Activated CD4-positive, alpha-beta T cell treated with anti-CD3 and anti-CD28 coated beads, Interleukin-10, Interleukin-2, amounts not matched to agents 100 ng/mL and 50 ng/mL, durations not matched to agents 16 hours and 8 hours (primary cell): ENCODE measurements around the gene NEK5.
"Not testable (repeated sequence)": the region's sequence is repeated elsewhere in the genome, so short reads cannot be mapped to it uniquely, and the experiment has no call there.

ENCODE experiments used
- DNase-seq: peaks from one replicate; pipeline ENCODE4 v3.0.0-alpha.2; 2020

NEK5 gene

DNA sequence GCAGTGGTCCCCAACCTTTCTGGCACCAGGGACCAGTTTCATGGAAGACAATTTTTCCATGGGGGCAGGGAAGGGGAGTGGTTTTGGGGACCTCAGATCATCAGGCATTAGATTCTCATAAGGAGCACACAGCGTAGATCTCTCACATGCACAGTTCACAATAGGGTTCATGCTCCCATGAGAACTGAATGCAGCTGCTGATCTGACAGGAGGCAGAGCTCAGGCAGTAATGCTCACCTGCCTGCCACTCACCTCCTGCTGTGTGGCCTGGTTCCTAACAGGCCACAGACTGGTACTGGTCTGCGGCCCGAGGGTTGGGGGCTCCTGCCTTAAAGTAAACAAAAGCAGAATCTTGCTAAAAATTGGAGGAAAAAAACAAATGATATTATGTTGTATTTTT, 67.8 kb downstream of the NEK5 start:
- not testable (repeated sequence) for DNase-seq

DNA sequence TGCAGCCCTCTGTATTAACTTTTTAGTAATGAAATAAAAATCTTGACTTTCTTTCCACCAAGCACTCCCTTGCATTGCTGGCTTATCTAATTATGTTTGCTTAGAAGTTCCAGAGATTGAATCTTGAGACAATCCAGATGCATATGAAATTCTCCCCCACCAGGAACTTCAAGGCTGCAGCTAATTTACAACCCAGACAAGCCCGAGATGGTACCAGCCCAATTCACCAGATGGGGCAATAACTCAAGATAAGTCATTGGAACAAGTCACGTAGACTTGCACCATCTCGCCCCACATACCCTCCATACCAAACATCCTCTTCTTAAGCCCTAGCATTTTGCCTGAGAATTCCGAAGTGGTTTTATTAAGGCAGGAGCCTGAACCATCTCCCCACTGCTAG, 75.4 kb downstream of the NEK5 start:
- no peak for DNase-seq

DNA sequence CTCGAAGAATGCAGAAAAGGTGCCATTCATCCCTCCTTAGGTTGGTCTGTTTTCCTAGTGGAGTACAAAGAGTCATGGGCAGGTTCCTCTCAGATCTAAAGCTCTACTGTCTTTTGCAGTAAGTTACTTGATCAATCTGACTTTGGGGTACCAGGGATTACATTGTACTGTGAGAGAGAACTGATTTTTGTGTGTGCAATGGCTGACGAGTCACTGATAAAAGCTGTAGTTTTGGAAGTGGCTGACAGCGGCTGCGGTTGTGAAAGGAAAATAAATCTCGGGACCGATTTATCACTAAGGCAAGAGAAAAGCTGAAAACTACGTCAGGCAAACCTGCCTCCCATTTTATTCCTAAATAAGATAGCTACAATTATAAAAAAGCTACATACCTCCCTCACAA, 77.5 kb downstream of the NEK5 start:
- no peak for DNase-seq

DNA sequence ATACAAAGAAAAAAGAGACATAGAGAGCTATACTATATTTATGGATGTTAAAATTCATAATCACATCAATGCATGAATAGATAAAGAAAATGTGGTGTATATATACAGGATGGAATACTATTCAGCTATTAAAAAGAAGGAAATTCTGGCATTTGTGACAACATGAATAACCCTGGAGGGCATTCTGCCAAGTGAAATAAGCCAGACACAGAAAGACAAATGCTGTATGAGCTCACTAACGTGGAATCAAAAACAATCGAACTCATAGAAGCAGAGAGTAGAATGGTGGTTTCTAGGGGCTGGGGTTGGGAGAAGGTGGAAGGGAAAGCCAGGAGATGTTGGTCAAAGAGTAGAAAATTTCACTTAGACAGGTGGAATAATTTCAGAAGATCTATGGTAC, 80.4 kb downstream of the NEK5 start:
- DNase-seq = no peak

DNA sequence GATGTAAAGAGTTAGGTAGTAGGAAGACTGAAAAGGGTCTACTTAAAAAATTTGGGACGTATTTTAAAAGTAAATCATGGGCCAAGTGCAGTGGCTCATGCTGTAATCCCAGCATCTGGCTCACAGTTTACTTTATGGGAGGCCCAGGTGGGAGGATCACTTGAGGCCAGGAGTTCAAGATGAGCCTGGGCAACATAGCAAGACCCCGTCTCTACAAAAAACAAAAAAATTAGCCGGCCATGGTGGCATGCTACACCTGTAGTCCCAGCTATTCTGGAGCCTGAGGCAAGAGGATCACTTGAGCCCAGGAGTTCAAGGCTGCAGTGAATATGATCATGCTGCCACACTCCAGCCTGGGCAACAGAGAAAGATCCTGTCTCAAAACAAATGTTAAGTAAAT, 81.4 kb downstream of the NEK5 start:
- no peak for DNase-seq

DNA sequence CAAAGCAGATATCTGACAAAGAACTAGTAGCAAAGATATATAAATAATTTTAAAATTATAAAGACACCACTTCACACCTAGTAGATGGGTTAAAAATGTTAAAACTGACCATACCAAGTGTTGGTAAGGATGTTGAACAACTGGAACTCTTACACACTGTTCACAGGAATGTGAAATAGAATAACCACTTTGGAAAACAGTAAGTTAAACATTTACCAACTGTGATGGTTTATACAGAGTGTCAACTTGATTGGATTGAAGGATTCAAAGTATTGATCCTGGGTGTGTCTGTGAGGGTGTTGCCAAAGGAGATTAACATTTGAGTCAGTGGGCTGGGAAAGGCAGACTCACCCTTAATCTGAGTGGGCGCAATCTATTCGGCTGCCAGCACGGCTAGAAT, 85.2 kb downstream of the NEK5 start:
- DNase-seq = no peak

DNA sequence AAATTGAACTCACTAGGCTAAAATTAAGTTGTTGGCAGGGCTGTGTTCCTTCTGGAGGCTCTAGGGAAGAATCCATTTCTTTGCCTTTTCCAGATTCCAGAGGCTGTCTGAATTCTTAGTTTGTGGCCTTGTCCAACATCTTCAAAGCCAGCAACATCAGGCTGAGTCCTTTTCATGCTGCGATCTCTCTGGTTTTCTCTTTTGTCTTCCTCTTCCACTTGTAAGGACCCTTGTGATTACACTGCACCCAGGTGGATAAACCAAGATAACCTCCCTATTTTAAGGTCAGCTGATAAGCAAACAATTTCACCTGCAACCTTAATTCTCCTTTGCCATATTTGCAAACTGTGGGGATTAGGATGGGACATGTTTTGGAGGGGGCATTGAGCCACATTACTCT, 92.8 kb downstream of the NEK5 start:
- no peak for DNase-seq

DNA sequence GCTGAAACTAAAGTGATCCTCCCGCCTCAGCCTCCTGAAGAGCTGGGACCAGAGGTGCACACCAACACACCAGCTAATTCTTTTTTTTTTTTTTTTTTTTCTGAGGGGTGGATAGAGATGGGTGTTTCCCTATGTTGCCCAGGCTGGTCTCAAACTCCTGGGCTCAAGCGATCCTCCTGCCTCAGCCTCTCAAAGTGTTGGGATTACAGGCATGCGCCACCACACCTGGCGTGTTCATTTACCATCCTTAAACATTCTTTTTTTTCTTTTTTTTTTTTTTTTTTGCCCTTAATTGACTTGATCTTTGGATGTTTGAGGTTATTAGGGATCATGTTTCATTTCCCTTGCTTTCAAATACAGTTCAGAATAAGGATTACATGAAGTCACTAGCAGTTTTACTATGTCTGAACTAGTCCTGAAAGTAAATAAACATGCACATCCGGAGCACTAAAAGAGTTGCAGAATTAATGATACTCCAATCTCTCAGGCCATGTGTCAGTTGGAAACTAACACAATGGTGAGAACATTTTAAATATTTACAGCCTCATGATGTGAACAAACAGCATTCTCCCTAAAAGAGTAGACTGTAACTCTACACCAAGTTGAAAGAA, 94.2 kb downstream of the NEK5 start:
- no peak for DNase-seq

DNA sequence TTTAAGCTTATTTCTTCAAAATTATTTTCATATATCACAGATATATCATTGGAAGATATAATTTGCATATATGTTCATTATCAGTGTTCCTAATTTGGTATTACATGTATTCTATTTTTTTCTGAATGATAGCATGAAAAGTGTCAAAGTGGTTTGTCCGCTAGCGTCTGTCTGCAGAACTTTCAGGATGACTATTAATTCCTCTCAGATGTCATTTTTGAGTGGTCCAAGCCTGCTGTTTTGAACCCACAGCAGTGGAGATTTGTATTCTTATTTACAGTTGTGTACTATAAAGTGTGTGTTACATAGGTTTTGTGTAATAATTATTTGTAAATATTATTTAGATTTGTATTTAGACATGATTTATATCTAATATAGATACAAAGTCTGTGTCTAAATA, 95.8 kb downstream of the NEK5 start:
- DNase-seq = no peak

DNA sequence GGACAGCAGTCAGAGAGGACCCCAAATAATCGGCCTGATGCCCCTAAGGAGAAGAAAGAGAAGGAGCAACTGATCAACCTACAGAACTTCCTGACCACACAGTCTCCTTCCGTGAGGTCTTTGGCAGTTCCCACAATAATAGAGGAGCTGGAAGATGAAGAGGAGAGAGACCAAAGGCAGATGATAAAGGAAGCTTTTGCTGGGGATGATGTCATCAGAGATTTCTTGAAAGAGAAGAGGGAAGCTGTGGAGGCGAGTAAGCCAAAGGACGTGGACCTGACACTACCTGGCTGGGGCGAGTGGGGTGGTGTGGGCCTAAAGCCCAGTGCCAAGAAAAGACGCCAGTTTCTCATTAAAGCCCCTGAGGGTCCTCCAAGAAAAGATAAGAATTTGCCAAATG, 98.5 kb downstream of the NEK5 start:
- DNase-seq = not testable (repeated sequence)

DNA sequence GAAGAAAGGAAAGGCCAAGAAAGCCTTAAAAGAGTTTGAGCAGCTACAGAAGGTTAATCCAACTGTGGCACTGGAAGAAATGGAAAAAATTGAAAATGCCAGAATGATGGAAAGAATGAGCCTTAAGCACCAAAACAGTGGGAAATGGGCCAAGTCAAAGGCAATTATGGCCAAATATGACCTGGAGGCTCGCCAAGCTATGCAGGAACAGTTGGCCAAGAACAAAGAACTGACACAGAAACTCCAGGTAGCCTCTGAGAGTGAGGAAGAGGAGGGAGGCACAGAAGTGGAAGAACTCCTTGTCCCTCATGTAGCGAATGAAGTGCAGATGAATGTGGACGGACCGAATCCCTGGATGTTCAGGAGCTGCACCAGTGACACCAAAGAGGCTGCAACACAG, 99.3 kb downstream of the NEK5 start:
- DNase-seq = no peak

DNA sequence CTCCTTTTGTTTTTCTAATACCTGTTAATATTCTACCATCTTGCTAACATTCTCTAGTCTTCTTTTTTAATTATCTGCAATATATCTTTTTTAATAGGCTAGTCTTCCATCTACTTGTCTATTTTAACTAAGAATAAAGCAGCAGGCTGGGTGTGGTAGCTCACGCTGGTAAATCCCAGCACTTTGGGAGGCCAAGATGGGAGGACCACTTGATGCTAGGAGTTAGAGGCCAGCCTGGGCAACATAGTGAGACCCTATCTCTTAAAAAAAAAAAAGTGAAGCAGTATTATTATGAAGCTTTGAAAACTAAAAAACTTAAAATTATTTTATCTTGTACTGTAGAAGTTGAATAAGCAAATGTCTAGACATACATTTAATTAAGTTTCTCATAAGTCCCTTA, 101.0 kb downstream of the NEK5 start:
- DNase-seq = no peak

DNA sequence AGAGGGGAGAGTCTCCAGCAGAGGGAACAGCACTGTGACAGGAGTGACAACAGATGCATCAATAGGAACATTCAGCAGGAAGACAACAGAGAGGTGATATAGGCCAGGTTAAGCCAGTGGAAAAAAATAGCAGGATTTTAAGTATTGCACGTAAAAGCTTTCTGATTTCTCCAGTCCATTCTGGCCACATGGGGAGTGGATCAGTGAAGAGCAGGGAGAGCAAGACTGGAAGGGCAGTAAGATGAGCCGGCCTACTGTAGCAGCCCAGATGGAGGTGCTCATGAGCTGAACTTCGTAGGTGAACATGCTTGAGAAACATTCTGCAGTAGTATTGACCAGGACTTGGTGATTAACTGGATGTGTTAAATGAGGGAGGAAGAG, 102.6 kb downstream of the NEK5 start:
- no peak for DNase-seq

DNA sequence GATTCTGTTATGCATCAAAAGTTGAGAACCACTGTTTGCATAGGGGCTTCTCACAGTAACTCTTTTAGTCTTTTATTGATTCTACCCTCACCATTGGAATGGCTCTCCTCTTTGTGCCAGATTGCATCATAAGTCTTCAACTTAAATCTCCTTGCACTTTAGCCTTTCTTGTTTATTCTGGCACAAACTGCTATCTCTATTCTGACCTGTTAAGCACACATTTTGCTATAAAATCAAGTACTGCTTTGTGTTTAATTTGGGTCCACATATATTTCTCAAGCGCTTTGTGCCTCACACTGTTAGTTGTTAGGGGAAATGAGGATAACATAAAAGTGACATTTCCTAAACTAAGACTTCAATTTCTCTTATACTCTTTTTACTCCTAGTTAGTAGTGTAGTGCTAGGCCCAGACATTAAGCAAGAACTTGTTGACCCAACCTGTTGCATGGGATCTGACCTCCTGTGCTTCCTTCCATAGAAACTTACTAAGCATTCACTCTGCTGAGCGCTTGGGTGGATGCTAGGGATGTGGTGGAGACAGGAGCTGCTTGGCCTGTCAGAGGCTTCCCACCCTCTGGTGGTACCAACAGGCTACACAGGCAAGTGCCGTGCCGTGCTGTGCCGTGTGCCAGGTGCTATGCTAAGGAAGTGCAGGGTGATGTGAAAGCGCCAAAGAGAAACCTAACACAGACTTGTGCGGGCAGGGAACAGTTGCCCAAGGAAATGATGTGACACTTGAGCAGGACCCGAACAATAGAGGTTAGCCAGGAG, 103.2 kb downstream of the NEK5 start:
- no peak for DNase-seq

DNA sequence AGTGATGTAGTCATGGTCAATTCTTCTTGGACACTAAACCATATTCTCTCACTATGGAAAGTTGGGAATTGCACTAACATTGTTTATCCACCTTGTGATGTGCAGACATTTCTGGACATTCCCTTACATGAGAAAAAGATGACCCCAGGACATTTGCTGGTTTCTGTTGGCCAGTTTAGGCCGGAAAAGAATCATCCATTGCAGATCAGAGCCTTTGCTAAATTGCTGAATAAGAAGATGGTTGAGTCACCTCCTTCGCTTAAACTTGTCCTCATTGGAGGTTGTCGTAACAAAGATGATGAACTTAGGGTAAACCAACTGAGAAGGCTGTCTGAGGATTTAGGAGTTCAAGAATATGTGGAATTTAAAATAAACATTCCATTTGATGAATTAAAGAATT, 104.4 kb downstream of the NEK5 start, which contains the start of gene UTP14C:
Gene UTP14C, plus strand, starts transcription at position 211 of the 400 bp plus-strand sequence. CDS start 4,114 bp downstream, outside the sequence.
- DNase-seq = no peak

DNA sequence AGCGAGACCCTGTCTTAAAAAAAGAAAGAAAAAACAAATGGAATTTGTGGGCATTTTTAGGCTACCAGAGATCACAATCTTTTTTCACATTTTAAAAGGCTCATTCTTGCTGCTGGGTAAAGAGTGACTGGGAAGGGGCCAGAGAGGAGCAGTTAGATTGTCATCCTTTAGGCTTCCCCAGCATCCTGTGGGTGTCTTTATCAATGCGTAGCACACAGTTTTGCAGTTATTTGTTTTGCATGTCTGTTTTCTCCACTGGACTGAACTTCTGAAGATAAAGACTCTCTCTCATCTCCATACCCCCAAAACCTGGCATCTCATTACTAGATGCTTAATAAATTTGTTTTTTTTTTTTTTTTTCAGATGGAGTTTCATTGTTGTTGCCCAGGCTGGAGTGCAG, 106.5 kb downstream of the NEK5 start:
- DNase-seq = no peak

DNA sequence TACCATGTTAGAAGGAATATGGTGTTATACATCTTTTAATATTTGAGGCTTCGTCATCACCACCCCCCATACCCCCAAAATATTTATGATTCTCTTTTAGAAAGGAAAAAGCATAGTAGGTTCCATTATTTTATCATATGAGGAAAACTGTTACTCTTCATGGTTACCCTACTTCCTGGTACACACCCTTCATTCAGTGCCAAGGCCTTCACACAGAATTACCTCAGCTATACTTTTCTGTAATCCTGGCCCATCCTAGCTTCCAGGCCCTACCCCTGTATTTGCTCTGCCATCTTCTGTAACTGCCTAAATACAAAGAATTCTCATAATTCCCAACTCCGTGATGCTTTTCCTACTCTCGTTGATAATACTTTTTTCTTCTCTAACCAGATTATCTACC, 108.7 kb downstream of the NEK5 start:
- DNase-seq = no peak

DNA sequence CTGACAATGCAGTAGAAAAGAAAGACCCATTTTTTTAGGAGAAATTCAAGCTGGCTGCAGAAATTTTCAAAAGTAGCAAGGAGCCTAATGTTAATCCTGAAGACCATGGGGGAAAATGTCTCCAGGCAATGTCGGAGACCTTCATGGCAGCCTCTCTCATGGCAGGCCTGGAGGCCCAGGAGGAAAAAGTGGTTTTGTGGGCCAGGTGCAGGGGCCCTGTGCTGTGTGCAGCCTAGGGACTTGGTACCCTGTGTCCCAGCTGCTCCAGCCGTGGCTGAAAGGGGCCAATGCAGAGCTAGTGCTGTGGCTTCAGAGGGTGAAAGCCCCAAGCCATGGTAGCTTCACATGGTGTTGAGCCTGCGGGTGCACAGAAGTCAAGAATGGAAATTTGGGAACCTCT, 112.6 kb downstream of the NEK5 start:
- no peak for DNase-seq

DNA sequence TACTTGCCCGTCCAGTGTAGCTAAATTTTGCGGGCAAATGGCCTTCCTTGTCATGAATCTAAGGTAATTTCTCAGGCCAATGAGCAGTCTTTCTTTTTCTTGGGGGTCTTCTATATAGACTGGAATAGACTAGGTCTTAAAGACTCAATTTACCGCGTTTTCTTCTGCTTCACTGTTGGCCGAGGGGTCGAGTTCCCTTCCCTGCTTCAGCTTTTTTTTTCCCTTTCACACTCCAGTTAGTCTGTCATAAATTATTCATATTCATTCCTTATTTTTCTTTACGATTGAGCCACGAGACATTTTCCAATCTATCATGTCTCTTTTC, 116.4 kb downstream of the NEK5 start:
- DNase-seq = no peak

DNA sequence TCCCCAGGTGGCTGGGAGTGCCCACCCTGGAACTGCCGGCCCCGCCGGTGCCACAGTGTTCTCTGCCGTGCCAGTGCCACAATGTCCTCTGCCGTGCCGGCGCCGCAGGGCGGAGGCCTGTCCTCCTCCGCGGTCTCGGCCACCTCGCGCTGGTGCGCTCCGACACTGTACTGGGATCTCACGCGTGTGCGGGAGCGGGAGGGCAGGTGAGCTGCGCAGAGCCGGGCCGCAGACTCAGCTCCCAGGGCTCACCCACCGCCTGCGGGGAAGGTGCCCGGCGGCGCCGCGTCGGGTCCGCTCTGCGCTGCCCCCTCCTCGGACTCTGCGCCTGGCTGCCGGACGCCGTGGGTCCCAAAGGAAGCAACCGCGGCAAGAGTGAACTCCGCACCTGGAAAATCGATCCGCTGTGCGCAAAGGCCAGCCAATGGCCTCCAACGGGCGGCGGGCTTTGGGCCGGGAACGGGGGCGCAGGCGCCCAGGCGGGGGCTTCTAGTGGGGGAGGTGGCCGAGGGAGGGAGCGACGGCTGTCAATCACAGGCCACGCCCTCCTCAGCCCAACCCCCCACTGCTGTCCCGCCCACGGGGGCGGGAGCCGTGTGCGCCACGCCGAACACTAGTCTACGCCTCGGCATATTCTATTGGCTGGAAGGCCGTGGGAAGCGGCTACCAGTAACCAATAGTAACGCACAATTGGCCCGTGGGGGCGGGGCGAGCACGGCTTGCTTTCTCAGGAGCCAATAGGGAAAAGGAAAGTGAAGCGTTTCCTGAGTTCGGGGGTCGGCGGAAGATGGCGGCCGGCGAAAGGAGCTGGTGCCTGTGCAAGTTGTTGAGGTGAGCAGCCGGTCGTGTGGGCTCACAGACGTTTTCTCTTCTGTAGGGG, 117.0 kb downstream of the NEK5 start, which contains the start of gene ALG11:
Gene ALG11, plus strand, starts transcription at position 767 of the 880 bp plus-strand sequence. Its CDS starts 21 bp downstream, at position 788.
- peak; percentile 99 for DNase-seq

DNA sequence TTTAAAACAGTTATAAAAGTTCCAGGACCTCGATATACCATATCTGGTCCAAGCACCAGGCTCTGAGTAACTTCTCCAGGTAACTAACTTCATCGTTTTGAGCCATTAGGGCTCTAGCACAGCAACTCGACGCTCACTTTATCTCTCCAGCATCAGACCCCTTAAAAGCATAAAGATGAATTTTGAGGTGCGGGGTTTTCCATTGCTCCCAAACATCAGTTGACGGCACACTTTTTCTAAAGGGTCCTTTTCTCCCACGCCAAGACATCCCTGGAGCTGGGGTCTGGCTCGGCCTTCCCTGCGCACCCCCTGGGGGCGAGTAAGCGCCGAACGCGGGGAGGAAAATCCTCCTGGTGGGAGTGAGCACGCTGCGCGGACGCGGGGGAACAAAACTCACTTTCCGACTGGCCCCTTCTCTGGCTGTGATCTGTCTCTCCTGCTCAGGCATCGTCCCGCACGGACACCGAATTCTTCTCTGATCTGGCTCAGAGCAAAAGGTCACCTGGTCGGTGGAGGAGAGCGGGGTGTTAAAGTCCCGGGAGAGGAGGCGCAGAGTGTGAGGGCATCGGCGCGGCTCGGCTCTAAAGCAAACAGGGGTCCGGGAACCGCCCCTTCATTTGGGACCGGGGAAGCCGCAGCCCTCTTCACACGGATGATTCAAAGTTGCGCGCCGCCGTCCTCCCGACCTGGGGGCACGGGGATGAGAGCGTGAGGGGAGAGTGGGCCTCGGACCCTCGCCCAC, 117.8 kb downstream of the NEK5 start, which contains the start of gene ATP7B:
Gene ATP7B, minus strand, starts transcription at position 561 of the 742 bp plus-strand sequence. Its CDS starts 113 bp downstream, at position 448.
- DNase-seq = no peak

DNA sequence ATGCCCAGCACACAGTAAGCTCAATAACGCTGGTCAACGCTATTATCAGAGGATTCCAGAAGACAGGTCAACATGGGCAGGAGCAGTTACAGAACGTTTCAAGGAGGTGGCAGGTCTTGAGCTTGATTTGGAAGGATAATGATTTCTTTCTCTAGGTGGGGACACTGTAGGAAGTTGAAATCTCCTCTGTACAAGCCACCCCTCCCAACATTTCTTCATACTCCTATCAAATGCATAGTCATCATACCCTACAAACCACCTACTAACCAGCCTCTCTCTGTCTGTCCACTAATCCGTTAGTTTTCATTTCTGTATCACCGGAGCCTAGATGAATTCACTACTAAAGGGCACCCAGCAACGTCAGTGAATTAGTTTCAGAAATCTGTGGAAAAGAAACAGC, 118.9 kb downstream of the NEK5 start:
- DNase-seq = no peak
